T-helper 2 cell treated with Interferon-gamma antibody and Interleukin-4, amounts not matched to agents 100 ng/mL and 5 ng/mL, for 36 hours (primary cell): ENCODE results near the gene DLG2. TPM values are rescaled to one million over a fixed set of nuclear protein-coding genes. Genes with fewer than 3 reads are reported as not detected.

Experiments
- intact Hi-C: fragments of 100-400 bp; cut with micrococcal nuclease; formaldehyde crosslinking; loops from one replicate; pipeline ENCODE4 v1.15.1; 2023
- total RNA-seq: library from RNA; stranded (reverse); gene quantifications from 2 replicates; pipeline ENCODE4 v1.2.3, GENCODE V29; 2022

Gene DLG2
- total RNA-seq, 1 donor from 2014 or later = 1.0 TPM

GRCh38 chr11:85575388-85575787, 51.8 kb downstream of the DLG2 start:
- intact Hi-C loops = no loop called here

GRCh38 chr11:85572056-85572455, 55.1 kb downstream of the DLG2 start:
- intact Hi-C loops = no loop called here

GRCh38 chr11:85569525-85569924, 57.6 kb downstream of the DLG2 start:
- intact Hi-C loops = no loop called here

- intact Hi-C loops = no loop called here
Measured at GRCh38 chr11:85558411-85558810, 68.7 kb downstream of the DLG2 start.

- intact Hi-C loops = no loop called here
Measured at GRCh38 chr11:85551881-85552280, 75.3 kb downstream of the DLG2 start.

- intact Hi-C loops = no loop called here
Measured at GRCh38 chr11:85541683-85542082, 85.5 kb downstream of the DLG2 start.

- intact Hi-C loops = no loop called here
Measured at GRCh38 chr11:85540635-85541205, 86.4 kb downstream of the DLG2 start.

- intact Hi-C loops = no loop called here
Measured at GRCh38 chr11:85540181-85540580, 87.0 kb downstream of the DLG2 start.

GRCh38 chr11:85539740-85540139, 87.4 kb downstream of the DLG2 start:
- intact Hi-C loops = no loop called here

GRCh38 chr11:85539029-85539689, 88.0 kb downstream of the DLG2 start:
- intact Hi-C loops = no loop called here

GRCh38 chr11:85536438-85536837, 90.7 kb downstream of the DLG2 start:
- intact Hi-C loops = no loop called here

- intact Hi-C loops = no loop called here
Measured at GRCh38 chr11:85534806-85535205, 92.3 kb downstream of the DLG2 start.

GRCh38 chr11:85531191-85531897, 95.8 kb downstream of the DLG2 start:
- intact Hi-C loops = no loop called here

- intact Hi-C loops = no loop called here
Measured at GRCh38 chr11:85530634-85531033, 96.5 kb downstream of the DLG2 start.

- intact Hi-C loops = no loop called here
Measured at GRCh38 chr11:85526564-85526963, 100.6 kb downstream of the DLG2 start.

GRCh38 chr11:85525686-85526085, 101.5 kb downstream of the DLG2 start:
- intact Hi-C loops = no loop called here

- intact Hi-C loops = no loop called here
Measured at GRCh38 chr11:85517272-85517671, 109.9 kb downstream of the DLG2 start.

- intact Hi-C loops = no loop called here
Measured at GRCh38 chr11:85495918-85496317, 131.2 kb downstream of the DLG2 start.

GRCh38 chr11:85494396-85494795, 132.7 kb downstream of the DLG2 start:
- intact Hi-C loops = no loop called here

GRCh38 chr11:85485902-85486301, 141.2 kb downstream of the DLG2 start:
- intact Hi-C loops = no loop called here

GRCh38 chr11:85483861-85484260, 143.3 kb downstream of the DLG2 start:
- intact Hi-C loops = no loop called here

GRCh38 chr11:85481862-85482261, 145.3 kb downstream of the DLG2 start:
- intact Hi-C loops = no loop called here
